WTC11 (cell line): ENCODE results near the gene IGF2BP3. TPM values are rescaled to one million over a fixed set of nuclear protein-coding genes. Genes with fewer than 3 reads are reported as not detected.

Experiments
- ATAC-seq: fragments of 200-7000 bp; cut with Tn5 transposase; 2 replicates; pipeline ENCODE4 v1.10.0; 2021; ENCODE audit warnings: mild to moderate bottlenecking, moderate library complexity
- CTCF ChIA-PET: fragments of 300-600 bp; sonication (Branson Sonifier 250); formaldehyde crosslinking; loops from one replicate; lab custom pipeline; 2021; ENCODE audit warnings: antibody characterized with exemption; lab: Charles Lee
- POLR2A ChIA-PET: fragments of 350-600 bp; sonication (Branson Sonifier 250); formaldehyde crosslinking; loops from one replicate; lab custom pipeline; 2021; ENCODE audit warnings: antibody characterized with exemption; lab: Charles Lee
- DNase-seq: peaks from one replicate; pipeline ENCODE4 v3.0.0; 2021; ENCODE audit warnings: low spot score
- H3K27ac Mint-ChIP-seq: 2 replicates; pipeline ENCODE4 v1.8.0; 2021; ENCODE audit warnings: mixed read lengths
- H3K27me3 Mint-ChIP-seq: 2 replicates; pipeline ENCODE4 v1.8.0; 2021; ENCODE audit warnings: low read depth, mild to moderate bottlenecking, moderate library complexity, mixed read lengths
- H3K36me3 Mint-ChIP-seq: 2 replicates; pipeline ENCODE4 v1.8.0; 2021; ENCODE audit warnings: mixed read lengths
- H3K4me1 Mint-ChIP-seq: 2 replicates; pipeline ENCODE4 v1.8.0; 2022; ENCODE audit warnings: mixed read lengths
- H3K4me3 Mint-ChIP-seq: 2 replicates; pipeline ENCODE4 v1.8.0; 2021; ENCODE audit warnings: mild to moderate bottlenecking, moderate library complexity, mixed read lengths
- H3K9me3 Mint-ChIP-seq: 2 replicates; pipeline ENCODE4 v1.8.0; 2021; ENCODE audit warnings: mixed read lengths
- CREB1 ChIP-seq: sonication (generic); formaldehyde crosslinking; IDR thresholded peaks from 2 replicates; pipeline ENCODE4 v1.8.0; 2023; ENCODE audit warnings: mild to moderate bottlenecking, missing genetic modification reagents
- ESRRA ChIP-seq: sonication (generic); formaldehyde crosslinking; IDR thresholded peaks from 2 replicates; pipeline ENCODE4 v1.8.1; 2022; ENCODE audit warnings: mild to moderate bottlenecking, missing genetic modification reagents, borderline replicate concordance
- ETV6 ChIP-seq: sonication (generic); formaldehyde crosslinking; IDR thresholded peaks from 2 replicates; pipeline ENCODE4 v1.8.1; 2022; ENCODE audit warnings: mild to moderate bottlenecking, missing genetic modification reagents
- FOXJ3 ChIP-seq: sonication (generic); formaldehyde crosslinking; IDR thresholded peaks from 2 replicates; pipeline ENCODE4 v1.9.0; 2021; ENCODE audit warnings: missing genetic modification reagents, mild to moderate bottlenecking, borderline replicate concordance
- GRHL2 ChIP-seq: fragments of 250-450 bp; sonication (Bioruptor Pico); IDR thresholded peaks from 2 replicates; pipeline ENCODE4 v1.8.0; 2022; ENCODE audit warnings: mild to moderate bottlenecking, moderate library complexity; ENCODE audit not compliant: insufficient replicate concordance, severe bottlenecking
- HMGXB4 ChIP-seq: sonication (generic); formaldehyde crosslinking; IDR thresholded peaks from 2 replicates; pipeline ENCODE4 v1.8.1; 2023; ENCODE audit warnings: mild to moderate bottlenecking, moderate library complexity, missing genetic modification reagents
- IRF2 ChIP-seq: sonication (generic); formaldehyde crosslinking; IDR thresholded peaks from 2 replicates; pipeline ENCODE4 v1.8.0; 2022; ENCODE audit warnings: low read depth, missing genetic modification reagents, borderline replicate concordance
- MAX ChIP-seq: sonication (generic); formaldehyde crosslinking; IDR thresholded peaks from 2 replicates; pipeline ENCODE4 v1.8.0; 2022; ENCODE audit warnings: mild to moderate bottlenecking, missing genetic modification reagents
- MXD4 ChIP-seq: fragments of 250-450 bp; sonication (Bioruptor Pico); IDR thresholded peaks from 2 replicates; pipeline ENCODE4 v1.8.0; 2021; ENCODE audit warnings: mild to moderate bottlenecking, moderate library complexity, borderline replicate concordance
- MYBL2 ChIP-seq: sonication (generic); formaldehyde crosslinking; IDR thresholded peaks from 2 replicates; pipeline ENCODE4 v1.8.1; 2023; ENCODE audit warnings: mild to moderate bottlenecking, moderate library complexity, missing genetic modification reagents
- OVOL2 ChIP-seq: fragments of 250-450 bp; sonication (Bioruptor Pico); IDR thresholded peaks from 2 replicates; pipeline ENCODE4 v1.9.0; 2021; ENCODE audit warnings: mild to moderate bottlenecking, borderline replicate concordance
- SOX15 ChIP-seq: fragments of 250-450 bp; sonication (Bioruptor Pico); IDR thresholded peaks from 2 replicates; pipeline ENCODE4 v1.9.0; 2021; ENCODE audit warnings: mild to moderate bottlenecking
- TEAD1 ChIP-seq: sonication (generic); formaldehyde crosslinking; IDR thresholded peaks from 2 replicates; pipeline ENCODE4 v1.8.0; 2022; ENCODE audit warnings: mild to moderate bottlenecking, missing genetic modification reagents
- ZNF138 ChIP-seq: sonication (generic); formaldehyde crosslinking; conservative IDR thresholded peaks from 2 replicates; pipeline ENCODE4 v1.8.1; 2022; ENCODE audit warnings: mild to moderate bottlenecking, moderate library complexity, missing genetic modification reagents
- ZNF219 ChIP-seq: sonication (generic); formaldehyde crosslinking; IDR thresholded peaks from 2 replicates; pipeline ENCODE4 v1.8.0; 2023; ENCODE audit warnings: missing genetic modification reagents, mild to moderate bottlenecking, borderline replicate concordance
- ZNF396 ChIP-seq: fragments of 250-450 bp; sonication (Bioruptor Pico); IDR thresholded peaks from 2 replicates; pipeline ENCODE4 v1.8.0; 2021; ENCODE audit warnings: mild to moderate bottlenecking, moderate library complexity, borderline replicate concordance
- ZNF416 ChIP-seq: fragments of 250-450 bp; sonication (Bioruptor Pico); IDR thresholded peaks from 2 replicates; pipeline ENCODE4 v1.9.0; 2021; ENCODE audit warnings: mild to moderate bottlenecking, inconsistent platforms
- total RNA-seq: library from RNA; stranded (reverse); gene quantifications from 3 replicates; pipeline ENCODE4 v1.2.3, GENCODE V29; 2021
- TF ChIP-seq, protein P1 (sequence below): sonication (generic); formaldehyde crosslinking; IDR thresholded peaks from 2 replicates; pipeline ENCODE4 v1.8.0; 2022; ENCODE audit warnings: missing genetic modification reagents
- TF ChIP-seq, protein P2 (sequence below): sonication (generic); formaldehyde crosslinking; IDR thresholded peaks from 2 replicates; pipeline ENCODE4 v1.8.0; 2022; ENCODE audit warnings: mild to moderate bottlenecking, missing genetic modification reagents
- TF ChIP-seq, protein P3 (sequence below): sonication (generic); formaldehyde crosslinking; IDR thresholded peaks from 2 replicates; pipeline ENCODE4 v1.8.1; 2023; ENCODE audit warnings: mild to moderate bottlenecking, missing genetic modification reagents, borderline replicate concordance
- TF ChIP-seq, protein P4 (sequence below): sonication (generic); formaldehyde crosslinking; IDR thresholded peaks from 2 replicates; pipeline ENCODE4 v1.8.0; 2023; ENCODE audit warnings: missing genetic modification reagents, mild to moderate bottlenecking, borderline replicate concordance

The IGF2BP3 gene
- total RNA-seq, 1 experiment from 2014 or later: 129 TPM

- Mint-ChIP-seq H3K4me1 (peaks cover 60% of the 10 kb centered on the region), H3K9me3 (no peaks in the 10 kb centered on the region), H3K27ac (peak overlapping the region; percentile 58), H3K27me3 (no peaks in the 10 kb centered on the region), H3K36me3 (peaks cover 23% of the 10 kb centered on the region), H3K4me3 (no peak overlapping the region)
- ChIA-PET POLR2A (no interaction called here), CTCF (interaction anchor here (0.7 to 2.1 kb wide), 2 partner anchors 13 to 46 kb away, joined by 4 to 11 read pairs; no protein-coding TSS in a partner anchor)
- TF ChIP-seq CREB1 (CRISPR knock-in tag) (no peak), ZNF138 (CRISPR knock-in tag) (no peak), ETV6 (CRISPR knock-in tag) (no peak), FOXJ3 (CRISPR knock-in tag) (no peak), ZNF396 (CRISPR knock-in tag) (no peak), MAX (CRISPR knock-in tag) (no peak), OVOL2 (CRISPR knock-in tag) (no peak), SOX15 (no peak), MYBL2 (no peak), MXD4 (CRISPR knock-in tag) (no peak), HMGXB4 (CRISPR knock-in tag) (no peak), ZNF219 (no peak), ZNF416 (CRISPR knock-in tag) (no peak), IRF2 (CRISPR knock-in tag) (no peak), TEAD1 (CRISPR knock-in tag) (no peak)
- TF ChIP-seq, protein P1, sequence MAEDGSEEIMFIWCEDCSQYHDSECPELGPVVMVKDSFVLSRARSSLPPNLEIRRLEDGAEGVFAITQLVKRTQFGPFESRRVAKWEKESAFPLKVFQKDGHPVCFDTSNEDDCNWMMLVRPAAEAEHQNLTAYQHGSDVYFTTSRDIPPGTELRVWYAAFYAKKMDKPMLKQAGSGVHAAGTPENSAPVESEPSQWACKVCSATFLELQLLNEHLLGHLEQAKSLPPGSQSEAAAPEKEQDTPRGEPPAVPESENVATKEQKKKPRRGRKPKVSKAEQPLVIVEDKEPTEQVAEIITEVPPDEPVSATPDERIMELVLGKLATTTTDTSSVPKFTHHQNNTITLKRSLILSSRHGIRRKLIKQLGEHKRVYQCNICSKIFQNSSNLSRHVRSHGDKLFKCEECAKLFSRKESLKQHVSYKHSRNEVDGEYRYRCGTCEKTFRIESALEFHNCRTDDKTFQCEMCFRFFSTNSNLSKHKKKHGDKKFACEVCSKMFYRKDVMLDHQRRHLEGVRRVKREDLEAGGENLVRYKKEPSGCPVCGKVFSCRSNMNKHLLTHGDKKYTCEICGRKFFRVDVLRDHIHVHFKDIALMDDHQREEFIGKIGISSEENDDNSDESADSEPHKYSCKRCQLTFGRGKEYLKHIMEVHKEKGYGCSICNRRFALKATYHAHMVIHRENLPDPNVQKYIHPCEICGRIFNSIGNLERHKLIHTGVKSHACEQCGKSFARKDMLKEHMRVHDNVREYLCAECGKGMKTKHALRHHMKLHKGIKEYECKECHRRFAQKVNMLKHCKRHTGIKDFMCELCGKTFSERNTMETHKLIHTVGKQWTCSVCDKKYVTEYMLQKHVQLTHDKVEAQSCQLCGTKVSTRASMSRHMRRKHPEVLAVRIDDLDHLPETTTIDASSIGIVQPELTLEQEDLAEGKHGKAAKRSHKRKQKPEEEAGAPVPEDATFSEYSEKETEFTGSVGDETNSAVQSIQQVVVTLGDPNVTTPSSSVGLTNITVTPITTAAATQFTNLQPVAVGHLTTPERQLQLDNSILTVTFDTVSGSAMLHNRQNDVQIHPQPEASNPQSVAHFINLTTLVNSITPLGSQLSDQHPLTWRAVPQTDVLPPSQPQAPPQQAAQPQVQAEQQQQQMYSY: no peak
- TF ChIP-seq, protein P2, sequence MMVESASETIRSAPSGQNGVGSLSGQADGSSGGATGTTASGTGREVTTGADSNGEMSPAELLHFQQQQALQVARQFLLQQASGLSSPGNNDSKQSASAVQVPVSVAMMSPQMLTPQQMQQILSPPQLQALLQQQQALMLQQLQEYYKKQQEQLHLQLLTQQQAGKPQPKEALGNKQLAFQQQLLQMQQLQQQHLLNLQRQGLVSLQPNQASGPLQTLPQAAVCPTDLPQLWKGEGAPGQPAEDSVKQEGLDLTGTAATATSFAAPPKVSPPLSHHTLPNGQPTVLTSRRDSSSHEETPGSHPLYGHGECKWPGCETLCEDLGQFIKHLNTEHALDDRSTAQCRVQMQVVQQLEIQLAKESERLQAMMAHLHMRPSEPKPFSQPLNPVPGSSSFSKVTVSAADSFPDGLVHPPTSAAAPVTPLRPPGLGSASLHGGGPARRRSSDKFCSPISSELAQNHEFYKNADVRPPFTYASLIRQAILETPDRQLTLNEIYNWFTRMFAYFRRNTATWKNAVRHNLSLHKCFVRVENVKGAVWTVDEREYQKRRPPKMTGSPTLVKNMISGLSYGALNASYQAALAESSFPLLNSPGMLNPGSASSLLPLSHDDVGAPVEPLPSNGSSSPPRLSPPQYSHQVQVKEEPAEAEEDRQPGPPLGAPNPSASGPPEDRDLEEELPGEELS (CRISPR knock-in tag): no peak
- DNase-seq (no peak), ATAC-seq (no peak)
Measured at GRCh38 chr7:23449941-23450340, 20.4 kb downstream of the IGF2BP3 start.

DNA sequence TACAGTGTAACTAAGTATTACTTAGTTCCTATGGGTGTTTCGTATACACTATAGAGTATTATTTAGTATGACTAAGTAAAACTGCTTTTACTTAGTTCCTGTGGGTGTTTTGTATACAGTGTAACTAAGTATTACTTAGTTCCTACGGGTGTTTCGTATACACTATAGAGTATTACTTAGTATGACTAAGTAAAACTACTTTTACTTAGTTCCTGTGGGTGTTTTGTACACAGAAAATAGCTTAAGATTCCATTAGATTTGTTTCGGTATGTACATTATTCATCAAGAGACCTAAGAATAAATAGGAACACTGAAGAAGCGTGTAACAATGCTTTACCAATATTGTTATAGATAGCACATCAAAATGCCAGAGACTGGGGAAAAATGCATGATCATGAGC, 25.0 kb downstream of the IGF2BP3 start:
- no peak overlapping the region for H3K4me3 Mint-ChIP-seq
- no peaks in the 10 kb centered on the region for H3K9me3 Mint-ChIP-seq
- no peak for DNase-seq
- CTCF ChIA-PET: interaction anchor here (0.6 kb wide), 1 partner anchor 578 kb away, joined by 6 read pairs; no protein-coding TSS in a partner anchor
- no peaks in the 10 kb centered on the region for H3K27me3 Mint-ChIP-seq
- H3K4me1 Mint-ChIP-seq: peaks cover 35% of the 10 kb centered on the region
- H3K36me3 Mint-ChIP-seq: peaks cover 28% of the 10 kb centered on the region
- no peak for ATAC-seq
- peak overlapping the region; percentile 92 for H3K27ac Mint-ChIP-seq
- POLR2A ChIA-PET: no interaction called here
- TF ChIP-seq GRHL2 (no peak), ESRRA (CRISPR knock-in tag) (no peak)
- TF ChIP-seq, protein P3, sequence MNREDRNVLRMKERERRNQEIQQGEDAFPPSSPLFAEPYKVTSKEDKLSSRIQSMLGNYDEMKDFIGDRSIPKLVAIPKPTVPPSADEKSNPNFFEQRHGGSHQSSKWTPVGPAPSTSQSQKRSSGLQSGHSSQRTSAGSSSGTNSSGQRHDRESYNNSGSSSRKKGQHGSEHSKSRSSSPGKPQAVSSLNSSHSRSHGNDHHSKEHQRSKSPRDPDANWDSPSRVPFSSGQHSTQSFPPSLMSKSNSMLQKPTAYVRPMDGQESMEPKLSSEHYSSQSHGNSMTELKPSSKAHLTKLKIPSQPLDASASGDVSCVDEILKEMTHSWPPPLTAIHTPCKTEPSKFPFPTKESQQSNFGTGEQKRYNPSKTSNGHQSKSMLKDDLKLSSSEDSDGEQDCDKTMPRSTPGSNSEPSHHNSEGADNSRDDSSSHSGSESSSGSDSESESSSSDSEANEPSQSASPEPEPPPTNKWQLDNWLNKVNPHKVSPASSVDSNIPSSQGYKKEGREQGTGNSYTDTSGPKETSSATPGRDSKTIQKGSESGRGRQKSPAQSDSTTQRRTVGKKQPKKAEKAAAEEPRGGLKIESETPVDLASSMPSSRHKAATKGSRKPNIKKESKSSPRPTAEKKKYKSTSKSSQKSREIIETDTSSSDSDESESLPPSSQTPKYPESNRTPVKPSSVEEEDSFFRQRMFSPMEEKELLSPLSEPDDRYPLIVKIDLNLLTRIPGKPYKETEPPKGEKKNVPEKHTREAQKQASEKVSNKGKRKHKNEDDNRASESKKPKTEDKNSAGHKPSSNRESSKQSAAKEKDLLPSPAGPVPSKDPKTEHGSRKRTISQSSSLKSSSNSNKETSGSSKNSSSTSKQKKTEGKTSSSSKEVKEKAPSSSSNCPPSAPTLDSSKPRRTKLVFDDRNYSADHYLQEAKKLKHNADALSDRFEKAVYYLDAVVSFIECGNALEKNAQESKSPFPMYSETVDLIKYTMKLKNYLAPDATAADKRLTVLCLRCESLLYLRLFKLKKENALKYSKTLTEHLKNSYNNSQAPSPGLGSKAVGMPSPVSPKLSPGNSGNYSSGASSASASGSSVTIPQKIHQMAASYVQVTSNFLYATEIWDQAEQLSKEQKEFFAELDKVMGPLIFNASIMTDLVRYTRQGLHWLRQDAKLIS (CRISPR knock-in tag): no peak
- TF ChIP-seq, protein P4, sequence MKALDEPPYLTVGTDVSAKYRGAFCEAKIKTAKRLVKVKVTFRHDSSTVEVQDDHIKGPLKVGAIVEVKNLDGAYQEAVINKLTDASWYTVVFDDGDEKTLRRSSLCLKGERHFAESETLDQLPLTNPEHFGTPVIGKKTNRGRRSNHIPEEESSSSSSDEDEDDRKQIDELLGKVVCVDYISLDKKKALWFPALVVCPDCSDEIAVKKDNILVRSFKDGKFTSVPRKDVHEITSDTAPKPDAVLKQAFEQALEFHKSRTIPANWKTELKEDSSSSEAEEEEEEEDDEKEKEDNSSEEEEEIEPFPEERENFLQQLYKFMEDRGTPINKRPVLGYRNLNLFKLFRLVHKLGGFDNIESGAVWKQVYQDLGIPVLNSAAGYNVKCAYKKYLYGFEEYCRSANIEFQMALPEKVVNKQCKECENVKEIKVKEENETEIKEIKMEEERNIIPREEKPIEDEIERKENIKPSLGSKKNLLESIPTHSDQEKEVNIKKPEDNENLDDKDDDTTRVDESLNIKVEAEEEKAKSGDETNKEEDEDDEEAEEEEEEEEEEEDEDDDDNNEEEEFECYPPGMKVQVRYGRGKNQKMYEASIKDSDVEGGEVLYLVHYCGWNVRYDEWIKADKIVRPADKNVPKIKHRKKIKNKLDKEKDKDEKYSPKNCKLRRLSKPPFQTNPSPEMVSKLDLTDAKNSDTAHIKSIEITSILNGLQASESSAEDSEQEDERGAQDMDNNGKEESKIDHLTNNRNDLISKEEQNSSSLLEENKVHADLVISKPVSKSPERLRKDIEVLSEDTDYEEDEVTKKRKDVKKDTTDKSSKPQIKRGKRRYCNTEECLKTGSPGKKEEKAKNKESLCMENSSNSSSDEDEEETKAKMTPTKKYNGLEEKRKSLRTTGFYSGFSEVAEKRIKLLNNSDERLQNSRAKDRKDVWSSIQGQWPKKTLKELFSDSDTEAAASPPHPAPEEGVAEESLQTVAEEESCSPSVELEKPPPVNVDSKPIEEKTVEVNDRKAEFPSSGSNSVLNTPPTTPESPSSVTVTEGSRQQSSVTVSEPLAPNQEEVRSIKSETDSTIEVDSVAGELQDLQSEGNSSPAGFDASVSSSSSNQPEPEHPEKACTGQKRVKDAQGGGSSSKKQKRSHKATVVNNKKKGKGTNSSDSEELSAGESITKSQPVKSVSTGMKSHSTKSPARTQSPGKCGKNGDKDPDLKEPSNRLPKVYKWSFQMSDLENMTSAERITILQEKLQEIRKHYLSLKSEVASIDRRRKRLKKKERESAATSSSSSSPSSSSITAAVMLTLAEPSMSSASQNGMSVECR (CRISPR knock-in tag): no peak
